ENCODE measurements around the gene SMC3.
"Not testable (repeated sequence)": the region's sequence is repeated elsewhere in the genome, so short reads cannot be mapped to it uniquely, and the experiment has no call there.

Gene SMC3

DNA sequence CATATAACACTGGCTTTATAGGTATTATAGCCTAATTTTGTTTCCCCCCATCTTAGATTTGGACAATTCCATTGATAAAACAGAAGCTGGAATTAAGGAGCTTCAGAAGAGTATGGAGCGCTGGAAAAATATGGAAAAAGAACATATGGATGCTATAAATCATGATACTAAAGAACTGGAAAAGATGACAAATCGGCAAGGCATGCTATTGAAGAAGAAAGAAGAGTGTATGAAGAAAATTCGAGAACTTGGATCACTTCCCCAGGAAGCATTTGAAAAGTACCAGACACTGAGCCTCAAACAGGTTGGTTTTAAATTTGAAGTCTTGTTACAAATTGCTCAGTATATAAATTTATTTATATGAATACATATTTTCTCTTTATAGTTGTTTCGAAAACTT is 34.1 kb downstream of the SMC3 start:
- H3K27ac Mint-ChIP-seq: no peak overlapping the region
- H3K4me3 Mint-ChIP-seq: no peak overlapping the region
- H3K9me3 Mint-ChIP-seq: no peaks in the 10 kb centered on the region
- H3K36me3 Mint-ChIP-seq: peaks cover 16% of the 10 kb centered on the region
- no peaks in the 10 kb centered on the region for H3K4me1 Mint-ChIP-seq
- H3K27me3 Mint-ChIP-seq: no peaks in the 10 kb centered on the region

DNA sequence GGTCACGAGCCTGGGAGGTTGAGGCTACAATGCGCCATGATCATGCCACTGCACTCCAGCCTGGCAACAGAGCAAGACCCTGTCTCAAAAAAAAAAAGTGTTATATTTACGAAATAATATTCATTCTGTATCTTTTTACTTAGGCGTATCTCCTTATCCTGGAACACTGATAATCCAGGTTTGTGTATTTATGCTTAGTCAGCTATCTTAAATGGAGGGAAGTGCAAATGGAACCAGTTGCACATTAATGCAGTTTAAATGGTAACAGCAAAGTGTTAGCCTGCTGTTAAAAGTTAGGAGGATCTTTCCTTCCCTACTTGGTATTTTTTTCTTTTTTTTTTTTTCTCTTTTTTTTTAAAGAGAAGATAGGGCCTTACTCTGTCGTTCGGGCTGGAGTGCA is 40.6 kb downstream of the SMC3 start:
- Mint-ChIP-seq H3K27me3 (no peaks in the 10 kb centered on the region), H3K9me3 (no peaks in the 10 kb centered on the region), H3K27ac (no peak overlapping the region), H3K4me1 (peaks cover 19% of the 10 kb centered on the region), H3K4me3 (no peak overlapping the region), H3K36me3 (peaks cover 1% of the 10 kb centered on the region)

DNA sequence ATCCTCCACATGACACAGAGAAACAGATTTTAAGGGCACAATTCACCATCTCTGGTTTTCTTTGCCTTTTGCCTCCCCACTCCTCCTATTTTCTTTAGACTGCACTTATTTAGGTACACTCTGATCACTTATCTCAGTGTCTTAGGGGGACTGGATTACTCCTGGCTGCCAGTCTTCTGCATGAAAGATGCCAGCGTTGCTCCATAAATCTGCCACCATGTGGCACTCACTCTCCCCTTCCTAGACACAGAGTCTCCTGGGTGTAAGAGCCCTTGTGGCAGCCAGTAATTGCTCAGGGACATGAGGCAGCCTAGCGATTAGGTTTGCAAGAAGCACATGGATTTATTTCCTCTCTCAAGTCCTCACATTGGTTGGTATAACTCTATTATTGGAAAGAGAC is 42.1 kb downstream of the SMC3 start:
- no peak overlapping the region for H3K4me3 Mint-ChIP-seq
- H3K27me3 Mint-ChIP-seq: no peaks in the 10 kb centered on the region
- H3K27ac Mint-ChIP-seq: no peak overlapping the region
- H3K4me1 Mint-ChIP-seq: peaks cover 33% of the 10 kb centered on the region
- H3K36me3 Mint-ChIP-seq: peaks cover 1% of the 10 kb centered on the region
- H3K9me3 Mint-ChIP-seq: no peaks in the 10 kb centered on the region

DNA sequence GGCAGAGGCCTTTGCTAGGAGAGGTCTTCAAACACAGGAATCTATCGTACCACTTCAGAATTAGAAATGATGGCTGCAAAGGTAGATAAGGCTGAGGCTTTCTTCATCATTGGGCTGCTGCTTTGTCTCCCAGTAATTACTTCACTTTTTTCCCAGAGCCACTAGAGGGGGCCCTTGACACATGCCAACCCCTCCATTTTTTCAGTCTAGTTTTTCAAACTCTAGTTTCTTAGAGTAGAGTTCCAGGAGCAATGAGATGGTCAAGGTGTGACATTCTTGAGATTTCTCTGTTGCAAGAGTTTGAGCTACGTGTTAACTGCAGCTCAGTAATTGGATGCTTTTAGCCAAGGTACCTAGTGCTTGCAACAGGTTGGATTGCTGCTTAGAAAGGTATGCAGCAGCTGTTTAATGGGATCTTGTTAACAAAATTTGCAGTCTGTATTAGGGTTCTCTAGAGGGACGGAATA is 42.8 kb downstream of the SMC3 start:
- H3K36me3 Mint-ChIP-seq: no peaks in the 10 kb centered on the region
- no peak overlapping the region for H3K4me3 Mint-ChIP-seq
- H3K4me1 Mint-ChIP-seq: peaks cover 37% of the 10 kb centered on the region
- no peaks in the 10 kb centered on the region for H3K27me3 Mint-ChIP-seq
- no peaks in the 10 kb centered on the region for H3K9me3 Mint-ChIP-seq
- H3K27ac Mint-ChIP-seq: peak overlapping the region; percentile 2

DNA sequence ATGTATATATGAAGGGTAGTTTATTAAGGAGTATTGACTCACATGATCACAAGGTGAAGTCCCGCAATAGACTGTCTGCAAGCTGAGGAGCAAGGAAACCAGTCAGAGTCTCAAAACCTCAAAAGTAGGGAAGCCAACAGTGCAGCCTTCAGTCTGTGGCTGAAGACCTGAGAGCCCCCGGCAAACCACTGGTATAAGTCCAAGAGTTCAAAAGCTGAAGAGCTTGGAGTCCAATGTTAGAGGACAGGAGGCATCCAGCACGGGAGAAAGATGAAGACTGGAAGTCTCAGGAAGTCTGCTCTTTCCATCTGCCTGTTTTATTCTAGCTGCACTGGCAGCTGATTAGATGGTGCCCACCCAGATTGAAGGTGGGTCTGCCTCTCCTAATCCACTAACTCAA is 43.3 kb downstream of the SMC3 start:
- H3K36me3 Mint-ChIP-seq, H3K9me3 Mint-ChIP-seq, H3K27me3 Mint-ChIP-seq, H3K4me3 Mint-ChIP-seq, H3K27ac Mint-ChIP-seq: not testable (repeated sequence)
- H3K4me1 Mint-ChIP-seq: peaks cover 41% of the 10 kb centered on the region

DNA sequence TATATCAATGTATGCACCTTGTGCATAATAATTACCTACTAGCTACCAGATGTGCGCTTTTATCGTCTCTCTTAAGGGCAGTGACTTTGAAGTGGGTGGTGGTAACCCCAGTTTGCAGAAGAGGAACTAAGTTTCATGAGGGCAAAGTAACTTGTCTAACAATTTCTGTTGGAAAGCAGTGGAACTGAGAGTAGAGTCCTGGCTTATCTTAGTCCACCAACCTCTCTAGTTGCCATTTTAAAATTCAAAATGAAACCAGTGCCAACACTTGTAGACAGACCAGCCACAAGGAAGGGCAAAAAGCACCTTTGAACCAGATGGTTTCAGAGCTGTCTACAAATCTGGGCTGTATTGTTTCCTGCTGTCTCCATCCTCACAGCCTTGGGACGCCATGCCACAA is 44.6 kb downstream of the SMC3 start:
- Mint-ChIP-seq H3K27ac (no peak overlapping the region), H3K4me1 (peaks cover 50% of the 10 kb centered on the region), H3K36me3 (no peaks in the 10 kb centered on the region), H3K27me3 (no peaks in the 10 kb centered on the region), H3K4me3 (no peak overlapping the region), H3K9me3 (no peaks in the 10 kb centered on the region)

DNA sequence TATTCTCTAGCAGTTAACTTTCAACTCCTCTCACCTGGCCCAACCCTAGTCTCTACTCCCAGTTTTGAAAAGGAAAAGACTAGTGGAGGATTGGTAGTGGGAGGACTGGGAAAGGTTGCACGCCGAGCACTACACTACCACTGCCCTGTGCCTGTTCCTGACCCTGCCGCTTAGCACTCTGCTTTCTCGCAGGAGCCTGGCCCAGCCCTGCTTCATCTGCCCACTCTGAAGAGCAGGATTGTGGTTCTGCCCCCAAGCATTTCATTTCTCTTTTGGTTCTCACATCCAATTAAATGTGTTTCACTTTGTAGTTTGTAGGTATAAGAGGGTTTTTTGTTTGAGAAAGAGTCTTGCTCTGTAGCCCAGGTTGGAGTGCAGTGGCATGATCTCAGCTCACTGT is 45.1 kb downstream of the SMC3 start:
- peaks cover 56% of the 10 kb centered on the region for H3K4me1 Mint-ChIP-seq
- H3K27me3 Mint-ChIP-seq: no peaks in the 10 kb centered on the region
- no peaks in the 10 kb centered on the region for H3K9me3 Mint-ChIP-seq
- peak overlapping the region; percentile 33 for H3K27ac Mint-ChIP-seq
- H3K4me3 Mint-ChIP-seq: no peak overlapping the region
- H3K36me3 Mint-ChIP-seq: no peaks in the 10 kb centered on the region

DNA sequence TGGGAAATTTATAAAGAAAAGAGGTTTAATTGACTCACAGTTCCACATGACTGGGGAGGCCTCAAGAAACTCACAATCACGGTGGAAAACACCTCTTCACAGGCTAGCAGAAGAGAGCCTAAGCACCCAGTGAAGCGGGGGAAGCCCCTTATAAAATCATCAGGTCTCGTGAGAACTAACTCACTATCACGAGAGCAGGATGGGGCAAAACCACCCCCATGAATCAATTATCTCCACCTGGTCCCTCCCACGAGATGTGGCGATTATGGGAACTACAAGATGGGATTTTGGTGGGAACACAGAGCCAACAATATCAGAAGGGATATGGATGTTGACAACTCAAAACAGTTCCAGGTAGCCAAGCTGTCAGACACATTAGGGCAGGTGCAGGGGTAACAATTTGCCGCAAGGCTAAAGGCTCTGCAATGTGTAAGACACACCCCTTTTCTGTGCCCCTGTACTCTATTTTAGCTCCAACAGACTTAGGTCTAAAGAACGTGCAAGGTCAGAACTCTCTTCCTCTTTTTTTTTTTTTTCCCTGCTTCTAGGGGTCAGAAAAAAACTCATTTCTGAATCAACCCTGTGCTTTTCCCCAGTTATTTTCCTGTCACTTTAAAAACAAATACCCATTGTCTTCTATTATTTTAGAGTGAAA is 46.0 kb downstream of the SMC3 start:
- H3K27ac Mint-ChIP-seq: peak overlapping the region; percentile 89
- peaks cover 64% of the 10 kb centered on the region for H3K4me1 Mint-ChIP-seq
- H3K27me3 Mint-ChIP-seq: no peaks in the 10 kb centered on the region
- H3K4me3 Mint-ChIP-seq: no peak overlapping the region
- no peaks in the 10 kb centered on the region for H3K36me3 Mint-ChIP-seq
- H3K9me3 Mint-ChIP-seq: no peaks in the 10 kb centered on the region

DNA sequence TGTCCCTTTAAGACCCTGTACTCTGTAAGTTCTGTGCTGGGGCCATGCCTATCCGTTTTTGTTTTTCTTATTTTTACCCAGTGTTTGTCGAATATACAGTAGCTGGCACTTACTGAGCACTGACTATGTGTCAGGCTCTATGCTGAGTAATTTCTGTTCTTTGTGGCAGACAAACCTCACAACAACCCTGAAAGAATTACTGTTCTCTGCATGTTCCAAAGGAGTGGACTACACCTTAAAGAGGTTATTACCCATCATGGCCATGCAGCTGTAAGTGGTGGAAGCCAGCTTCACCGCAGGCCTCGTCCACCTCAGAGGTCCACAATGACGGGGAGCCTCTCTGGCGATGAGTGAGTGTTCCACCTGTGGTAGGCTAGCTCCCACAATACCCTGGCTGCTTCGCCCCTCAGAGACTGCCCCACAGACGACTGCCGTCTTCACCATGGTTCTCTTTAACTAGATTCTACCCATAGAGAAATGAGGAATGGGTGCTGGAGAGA is 46.6 kb downstream of the SMC3 start:
- Mint-ChIP-seq H3K27me3 (no peaks in the 10 kb centered on the region), H3K4me1 (peaks cover 70% of the 10 kb centered on the region), H3K36me3 (no peaks in the 10 kb centered on the region), H3K27ac (peak overlapping the region; percentile 89), H3K4me3 (no peak overlapping the region), H3K9me3 (no peaks in the 10 kb centered on the region)

DNA sequence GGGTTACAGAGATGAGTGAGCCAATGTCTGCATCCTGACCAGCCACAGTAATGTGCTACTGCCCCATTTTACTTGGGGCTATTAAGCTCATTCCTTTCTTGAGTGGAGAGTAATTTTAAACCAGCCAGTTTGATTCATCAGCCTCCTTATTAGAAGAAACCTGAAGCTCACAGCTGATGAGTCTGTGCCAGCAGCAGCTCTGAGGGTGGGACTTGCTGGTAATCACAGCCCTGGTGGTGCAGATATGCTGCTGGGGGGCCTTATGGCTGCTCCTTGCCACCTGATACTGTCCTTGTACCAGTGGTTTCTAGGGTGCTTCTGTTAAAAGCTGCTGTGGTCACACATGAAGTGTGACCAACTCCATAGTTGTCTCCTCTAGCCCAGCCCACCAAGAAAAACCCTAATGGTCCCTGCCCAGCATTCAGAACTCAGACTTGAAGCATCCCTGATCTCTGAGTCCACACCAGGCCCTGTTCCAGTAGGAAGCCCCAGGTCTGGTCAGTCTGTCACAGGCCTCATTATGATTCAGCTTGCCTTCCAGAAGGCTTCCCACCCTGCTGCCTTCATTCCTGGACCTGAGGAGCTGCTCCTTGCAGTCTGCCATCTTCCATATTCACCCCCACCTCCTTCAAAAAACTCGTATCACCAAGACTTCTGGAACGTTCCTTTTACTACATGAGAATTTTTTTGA is 47.7 kb downstream of the SMC3 start:
- Mint-ChIP-seq H3K9me3 (no peaks in the 10 kb centered on the region), H3K36me3 (no peaks in the 10 kb centered on the region), H3K27me3 (no peaks in the 10 kb centered on the region), H3K27ac (no peak overlapping the region), H3K4me3 (no peak overlapping the region), H3K4me1 (peaks cover 70% of the 10 kb centered on the region)

DNA sequence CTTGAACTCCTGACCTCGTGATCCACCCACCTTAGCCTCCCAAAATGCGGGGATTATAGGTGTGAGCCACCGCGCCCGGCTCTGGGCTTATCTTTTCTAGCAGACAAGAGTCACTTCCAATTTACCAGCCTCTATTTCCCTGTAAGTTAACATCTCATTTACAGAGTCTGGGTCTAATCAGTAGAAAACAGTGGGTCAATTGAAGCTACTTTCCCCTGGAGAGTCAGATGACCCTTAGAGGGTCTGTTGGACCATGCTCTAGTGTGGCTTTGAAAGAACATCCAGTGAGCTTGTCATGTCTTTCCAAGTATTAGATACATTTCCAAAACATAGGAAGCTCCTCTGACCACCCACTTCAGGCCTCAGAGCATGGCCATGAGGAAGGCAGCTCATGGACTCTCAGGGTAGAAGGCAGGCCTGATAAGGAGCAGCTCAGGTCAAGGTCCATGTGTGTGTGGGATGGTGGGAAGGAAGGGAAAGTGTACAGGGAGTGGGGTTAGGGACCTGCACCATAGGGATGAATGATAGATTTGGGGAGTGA is 49.1 kb downstream of the SMC3 start:
- no peaks in the 10 kb centered on the region for H3K9me3 Mint-ChIP-seq
- no peaks in the 10 kb centered on the region for H3K27me3 Mint-ChIP-seq
- H3K36me3 Mint-ChIP-seq: no peaks in the 10 kb centered on the region
- H3K4me3 Mint-ChIP-seq: no peak overlapping the region
- H3K27ac Mint-ChIP-seq: peak overlapping the region; percentile 52
- H3K4me1 Mint-ChIP-seq: peaks cover 65% of the 10 kb centered on the region

DNA sequence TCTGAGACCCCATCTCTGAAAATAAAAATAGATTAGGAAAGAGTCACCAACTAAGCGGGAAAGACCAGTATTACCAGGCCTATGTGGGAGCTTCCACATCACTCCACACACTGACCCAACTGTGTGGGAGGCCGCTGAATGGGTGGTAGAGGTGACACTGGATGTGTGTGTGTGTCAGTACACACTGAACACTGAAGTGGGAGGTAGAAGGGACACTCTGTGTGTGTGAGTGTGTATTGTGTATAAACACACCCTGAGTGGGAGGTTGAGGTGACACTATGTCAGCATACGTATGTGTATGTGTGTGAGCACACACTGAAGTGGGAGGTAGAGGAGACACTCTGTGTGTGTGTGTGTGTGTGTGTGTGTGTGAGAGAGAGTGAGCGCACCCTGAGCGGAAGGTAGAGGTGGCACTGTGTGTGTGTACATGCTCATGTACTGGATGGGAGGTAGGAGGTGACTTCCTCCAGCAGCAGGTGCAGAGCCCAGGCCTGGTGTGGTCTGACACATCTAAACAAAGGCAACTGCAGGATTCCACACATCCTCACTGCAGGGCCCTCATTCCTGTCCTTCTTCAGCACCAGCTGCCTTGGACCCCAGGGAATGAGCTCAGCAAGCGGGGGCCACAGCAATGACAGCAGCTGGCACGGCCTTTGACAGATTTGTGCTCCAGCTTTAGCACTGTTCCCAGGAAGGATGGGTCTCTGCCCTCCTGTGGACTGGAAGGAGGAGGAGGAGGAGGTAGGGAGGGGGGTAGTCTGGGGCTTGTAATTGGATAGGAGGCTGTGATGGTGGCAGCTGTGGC is 50.1 kb downstream of the SMC3 start:
- no peaks in the 10 kb centered on the region for H3K36me3 Mint-ChIP-seq
- peak overlapping the region; percentile 86 for H3K27ac Mint-ChIP-seq
- H3K9me3 Mint-ChIP-seq: no peaks in the 10 kb centered on the region
- H3K4me3 Mint-ChIP-seq: peak overlapping the region; percentile 50
- H3K4me1 Mint-ChIP-seq: peaks cover 58% of the 10 kb centered on the region
- H3K27me3 Mint-ChIP-seq: no peaks in the 10 kb centered on the region

DNA sequence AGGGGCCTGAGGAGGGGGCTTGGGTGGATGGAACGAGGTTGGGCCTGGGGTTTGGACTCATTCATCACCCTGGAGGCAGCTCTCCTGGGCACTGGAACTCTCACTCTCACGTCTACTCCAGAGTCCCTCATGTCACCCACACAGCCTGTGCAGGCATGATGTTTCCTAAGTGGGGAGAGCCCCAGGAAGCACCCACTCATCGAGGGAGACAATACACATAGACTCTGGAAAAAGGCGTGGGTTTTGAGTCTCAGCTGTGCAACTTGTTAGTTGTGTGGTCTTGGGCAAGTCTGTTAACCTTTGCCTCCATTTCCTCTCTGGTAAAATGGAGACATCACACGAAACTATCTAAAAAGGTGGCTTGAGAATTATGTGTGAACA is 50.7 kb downstream of the SMC3 start:
- Mint-ChIP-seq H3K4me3 (peak overlapping the region; percentile 50), H3K4me1 (peaks cover 53% of the 10 kb centered on the region), H3K9me3 (no peaks in the 10 kb centered on the region), H3K27me3 (no peaks in the 10 kb centered on the region), H3K36me3 (no peaks in the 10 kb centered on the region), H3K27ac (peak overlapping the region; percentile 86)

DNA sequence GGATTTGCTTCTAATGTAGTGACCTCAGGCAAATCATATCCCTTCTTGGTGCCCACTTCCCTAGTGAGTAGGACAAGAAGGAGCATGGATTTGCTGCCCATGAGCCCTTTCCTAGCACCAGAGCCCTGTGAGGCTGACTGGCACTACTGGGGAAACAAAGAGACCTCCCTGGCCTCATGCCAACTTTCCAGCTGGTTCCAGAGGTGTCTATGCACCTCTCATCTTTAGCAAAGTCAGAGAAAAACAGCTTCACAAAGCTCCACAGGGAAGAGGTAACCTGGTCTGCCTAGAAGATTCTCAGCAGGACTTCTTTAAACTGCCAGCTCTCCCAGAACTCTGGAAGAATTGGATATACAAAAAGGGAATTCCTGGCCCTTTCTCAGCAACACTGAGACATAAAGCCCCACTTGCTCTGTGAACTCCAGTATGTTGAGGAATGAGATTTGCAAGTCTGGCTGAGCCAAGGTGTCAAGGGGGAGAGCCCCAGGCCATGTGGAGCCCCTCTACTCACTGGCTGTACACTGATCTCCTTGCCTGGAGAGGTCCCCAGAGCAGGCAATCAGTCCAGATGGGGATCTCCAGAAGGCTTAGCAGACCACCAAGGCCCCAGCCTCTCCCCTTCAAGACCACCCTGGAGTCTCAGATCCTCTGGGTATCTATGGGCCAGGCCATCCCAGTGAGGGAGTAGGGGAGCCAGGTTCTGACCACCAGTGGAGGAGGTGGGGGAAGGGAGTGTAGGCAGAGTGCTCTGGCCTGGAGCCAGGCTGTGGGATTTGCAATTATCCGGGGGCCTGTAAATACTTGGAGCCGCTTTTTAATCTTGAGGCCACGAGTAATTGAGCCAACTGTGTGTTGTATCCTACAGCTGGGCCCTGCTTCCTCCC is 52.3 kb downstream of the SMC3 start:
- Mint-ChIP-seq H3K36me3 (no peaks in the 10 kb centered on the region), H3K9me3 (no peaks in the 10 kb centered on the region), H3K4me3 (no peak overlapping the region), H3K4me1 (peaks cover 38% of the 10 kb centered on the region), H3K27me3 (no peaks in the 10 kb centered on the region), H3K27ac (no peak overlapping the region)

DNA sequence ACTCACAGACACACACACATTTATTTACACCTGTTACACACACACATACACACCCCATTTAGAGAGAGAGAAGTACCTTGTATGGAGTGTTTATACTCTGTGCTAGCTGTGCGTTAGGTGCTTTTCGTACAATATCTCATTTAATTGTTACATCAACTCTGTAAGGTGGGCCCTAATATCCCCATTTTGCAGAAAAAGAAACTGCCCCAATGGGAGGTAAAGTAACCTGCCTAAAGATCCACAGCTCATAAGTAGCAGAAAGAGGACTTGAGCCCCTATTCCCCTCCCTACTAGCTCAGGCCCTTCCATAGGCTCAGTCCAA is 52.9 kb downstream of the SMC3 start:
- H3K4me3 Mint-ChIP-seq: no peak overlapping the region
- no peaks in the 10 kb centered on the region for H3K9me3 Mint-ChIP-seq
- peaks cover 36% of the 10 kb centered on the region for H3K4me1 Mint-ChIP-seq
- no peaks in the 10 kb centered on the region for H3K27me3 Mint-ChIP-seq
- no peak overlapping the region for H3K27ac Mint-ChIP-seq
- no peaks in the 10 kb centered on the region for H3K36me3 Mint-ChIP-seq
